Osteoblast (primary cell): ENCODE measurements around the gene UBE3B. TPM values are rescaled to one million over a fixed set of nuclear protein-coding genes. Genes with fewer than 3 reads are reported as not detected.
A peak's percentile ranks its signal among the peaks of the same experiment; 100 is the strongest.

Experiments used
- DNase-seq: peaks from one replicate; pipeline ENCODE4 v3.0.0; 2011; ENCODE audit warnings: low spot score, mixed read lengths; ENCODE audit not compliant: insufficient read length; ENCODE audit errors: missing footprints
- H2AFZ ChIP-seq: 2 replicates; pipeline ENCODE4 v1.6.0; 2011; ENCODE audit warnings: mild to moderate bottlenecking, low read length
- H3K27ac ChIP-seq: 2 replicates; pipeline ENCODE4 v1.5.1; 2011; ENCODE audit warnings: mild to moderate bottlenecking, low read depth, low read length, moderate library complexity
- H3K27me3 ChIP-seq: 2 replicates; pipeline ENCODE4 v1.6.0; 2012; ENCODE audit warnings: mild to moderate bottlenecking, control low read depth, inconsistent platforms, low read length, moderate library complexity; ENCODE audit not compliant: insufficient read depth
- H3K36me3 ChIP-seq: 2 replicates; pipeline ENCODE4 v1.5.1; 2011; ENCODE audit warnings: mild to moderate bottlenecking, low read length, control low read depth, moderate library complexity; ENCODE audit not compliant: insufficient read depth
- H3K4me1 ChIP-seq: 2 replicates; pipeline ENCODE4 v1.5.1; 2011; ENCODE audit warnings: mild to moderate bottlenecking, low read length, control low read depth, moderate library complexity; ENCODE audit not compliant: insufficient read depth
- H3K4me2 ChIP-seq: 2 replicates; pipeline ENCODE4 v1.6.0; 2011; ENCODE audit warnings: mild to moderate bottlenecking, low read length; ENCODE audit not compliant: insufficient read depth
- H3K4me3 ChIP-seq: fragments of 200-600 bp; sonication (generic); 3 replicates; pipeline ENCODE4 v1.5.1; 2012; ENCODE audit warnings: mild to moderate bottlenecking, low read length, inconsistent platforms; ENCODE audit not compliant: insufficient read depth
- H3K79me2 ChIP-seq: 2 replicates; pipeline ENCODE4 v1.6.0; 2012; ENCODE audit warnings: mild to moderate bottlenecking, low read length, control low read depth, inconsistent platforms; ENCODE audit not compliant: insufficient read depth
- H3K9me3 ChIP-seq: 2 replicates; pipeline ENCODE4 v1.5.1; 2011; ENCODE audit warnings: low read depth, low read length, control low read depth
- H4K20me1 ChIP-seq: 2 replicates; pipeline ENCODE4 v1.6.0; 2012; ENCODE audit warnings: mild to moderate bottlenecking, low read length, control low read depth; ENCODE audit not compliant: insufficient read depth
- CTCF ChIP-seq: IDR thresholded peaks from 2 replicates; pipeline ENCODE4 v1.5.1; 2011; ENCODE audit warnings: mild to moderate bottlenecking, low read depth, low read length, moderate library complexity; ENCODE audit errors: extremely low read depth
- total RNA-seq: library from RNA; depleted of rRNA; stranded (reverse); fragments of >200 nt; gene quantifications from 2 replicates; pipeline ENCODE4 v1.2.3, GENCODE V29; 2012

Gene UBE3B
- total RNA-seq, 1 donor, result 40.9 TPM

GRCh38 chr12:109557200-109557599, 79.8 kb downstream of the UBE3B start:
- peak; percentile 46 for DNase-seq
- peaks cover 27% of the 10 kb centered on the region for H3K27me3 ChIP-seq
- H3K4me2 ChIP-seq, result no peak overlapping the region
- H3K9me3 ChIP-seq, result no peaks in the 10 kb centered on the region
- H3K79me2 ChIP-seq, result no peaks in the 10 kb centered on the region
- no peak overlapping the region for H3K4me3 ChIP-seq
- no peaks in the 10 kb centered on the region for H4K20me1 ChIP-seq
- H3K27ac ChIP-seq, result no peak overlapping the region
- no peak overlapping the region for H2AFZ ChIP-seq
- H3K4me1 ChIP-seq, result no peaks in the 10 kb centered on the region
- peaks cover under 1% of the 10 kb centered on the region for H3K36me3 ChIP-seq
- TF ChIP-seq CTCF, result no peak

- no peaks in the 10 kb centered on the region for H3K79me2 ChIP-seq
- H3K27ac ChIP-seq, result no peak overlapping the region
- peaks cover 25% of the 10 kb centered on the region for H3K27me3 ChIP-seq
- no peaks in the 10 kb centered on the region for H3K9me3 ChIP-seq
- H3K4me1 ChIP-seq, result no peaks in the 10 kb centered on the region
- no peak overlapping the region for H3K4me2 ChIP-seq
- H3K36me3 ChIP-seq, result peaks cover 3% of the 10 kb centered on the region
- no peak for TF ChIP-seq CTCF
- H2AFZ ChIP-seq, result no peak overlapping the region
- H4K20me1 ChIP-seq, result no peaks in the 10 kb centered on the region
- peak; percentile 75 for DNase-seq
- H3K4me3 ChIP-seq, result no peak overlapping the region
Observed at GRCh38 chr12:109557805-109558204, 80.4 kb downstream of the UBE3B start.

GRCh38 chr12:109558374-109559199, 81.2 kb downstream of the UBE3B start:
- no peak for TF ChIP-seq CTCF
- Histone ChIP-seq H3K9me3 (no peaks in the 10 kb centered on the region), H3K4me3 (no peak overlapping the region), H3K36me3 (peaks cover 3% of the 10 kb centered on the region), H4K20me1 (no peaks in the 10 kb centered on the region), H3K79me2 (no peaks in the 10 kb centered on the region), H3K27ac (no peak overlapping the region), H3K4me2 (no peak overlapping the region), H3K4me1 (peaks cover 4% of the 10 kb centered on the region), H2AFZ (no peak overlapping the region), H3K27me3 (peaks cover 18% of the 10 kb centered on the region)
- peak; percentile 68 for DNase-seq

GRCh38 chr12:109559200-109559505, 81.7 kb downstream of the UBE3B start:
- peaks cover 3% of the 10 kb centered on the region for H3K36me3 ChIP-seq
- no peak for TF ChIP-seq CTCF
- no peak for DNase-seq
- H4K20me1 ChIP-seq, result no peaks in the 10 kb centered on the region
- H3K4me2 ChIP-seq, result no peak overlapping the region
- H3K9me3 ChIP-seq, result no peaks in the 10 kb centered on the region
- no peak overlapping the region for H3K27ac ChIP-seq
- peaks cover 12% of the 10 kb centered on the region for H3K27me3 ChIP-seq
- H3K4me1 ChIP-seq, result peaks cover 10% of the 10 kb centered on the region
- H3K79me2 ChIP-seq, result no peaks in the 10 kb centered on the region
- H3K4me3 ChIP-seq, result no peak overlapping the region
- no peak overlapping the region for H2AFZ ChIP-seq
